ENCODE results near the gene KLHL30.

Gene KLHL30

GRCh38 chr2:238129166-238130010, 9.1 kb upstream of the KLHL30 start:
- ATAC-seq, result no peak
- TF ChIP-seq BACH2 (CRISPR knock-in tag; IDR thresholded peaks at IDR 0.05; ENCODE audit: borderline replicate concordance), result no peak
- TF ChIP-seq ISL1 (CRISPR knock-in tag; IDR thresholded peaks at IDR 0.05), result no peak
- TF ChIP-seq, protein P1, sequence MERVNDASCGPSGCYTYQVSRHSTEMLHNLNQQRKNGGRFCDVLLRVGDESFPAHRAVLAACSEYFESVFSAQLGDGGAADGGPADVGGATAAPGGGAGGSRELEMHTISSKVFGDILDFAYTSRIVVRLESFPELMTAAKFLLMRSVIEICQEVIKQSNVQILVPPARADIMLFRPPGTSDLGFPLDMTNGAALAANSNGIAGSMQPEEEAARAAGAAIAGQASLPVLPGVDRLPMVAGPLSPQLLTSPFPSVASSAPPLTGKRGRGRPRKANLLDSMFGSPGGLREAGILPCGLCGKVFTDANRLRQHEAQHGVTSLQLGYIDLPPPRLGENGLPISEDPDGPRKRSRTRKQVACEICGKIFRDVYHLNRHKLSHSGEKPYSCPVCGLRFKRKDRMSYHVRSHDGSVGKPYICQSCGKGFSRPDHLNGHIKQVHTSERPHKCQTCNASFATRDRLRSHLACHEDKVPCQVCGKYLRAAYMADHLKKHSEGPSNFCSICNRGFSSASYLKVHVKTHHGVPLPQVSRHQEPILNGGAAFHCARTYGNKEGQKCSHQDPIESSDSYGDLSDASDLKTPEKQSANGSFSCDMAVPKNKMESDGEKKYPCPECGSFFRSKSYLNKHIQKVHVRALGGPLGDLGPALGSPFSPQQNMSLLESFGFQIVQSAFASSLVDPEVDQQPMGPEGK (CRISPR knock-in tag; IDR thresholded peaks at IDR 0.05; ENCODE audit: borderline replicate concordance), result no peak
- TF ChIP-seq, protein P2, sequence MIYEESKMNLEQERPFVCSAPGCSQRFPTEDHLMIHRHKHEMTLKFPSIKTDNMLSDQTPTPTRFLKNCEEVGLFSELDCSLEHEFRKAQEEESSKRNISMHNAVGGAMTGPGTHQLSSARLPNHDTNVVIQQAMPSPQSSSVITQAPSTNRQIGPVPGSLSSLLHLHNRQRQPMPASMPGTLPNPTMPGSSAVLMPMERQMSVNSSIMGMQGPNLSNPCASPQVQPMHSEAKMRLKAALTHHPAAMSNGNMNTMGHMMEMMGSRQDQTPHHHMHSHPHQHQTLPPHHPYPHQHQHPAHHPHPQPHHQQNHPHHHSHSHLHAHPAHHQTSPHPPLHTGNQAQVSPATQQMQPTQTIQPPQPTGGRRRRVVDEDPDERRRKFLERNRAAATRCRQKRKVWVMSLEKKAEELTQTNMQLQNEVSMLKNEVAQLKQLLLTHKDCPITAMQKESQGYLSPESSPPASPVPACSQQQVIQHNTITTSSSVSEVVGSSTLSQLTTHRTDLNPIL (CRISPR knock-in tag; IDR thresholded peaks at IDR 0.05; ENCODE audit: low read depth), result no peak
- no peak for TF ChIP-seq ESRRG (CRISPR knock-in tag; IDR thresholded peaks at IDR 0.05)
- TF ChIP-seq CSRNP3 (CRISPR knock-in tag; IDR thresholded peaks at IDR 0.05), result no peak
- TF ChIP-seq GLIS3 (CRISPR knock-in tag; IDR thresholded peaks at IDR 0.05), result no peak
- TF ChIP-seq ZFP30 (CRISPR knock-in tag; IDR thresholded peaks at IDR 0.05), result no peak
- TF ChIP-seq OSR1 (CRISPR knock-in tag; IDR thresholded peaks at IDR 0.05), result no peak
- no peak for TF ChIP-seq TOX (CRISPR knock-in tag; IDR thresholded peaks at IDR 0.05; ENCODE audit: borderline replicate concordance)
- TF ChIP-seq PPARA (CRISPR knock-in tag; IDR thresholded peaks at IDR 0.05; ENCODE audit: borderline replicate concordance), result no peak
- TF ChIP-seq POU6F1 (CRISPR knock-in tag; IDR thresholded peaks at IDR 0.05; ENCODE audit: borderline replicate concordance, low read depth), result no peak
- TF ChIP-seq ZNF8 (CRISPR knock-in tag; IDR thresholded peaks at IDR 0.05), result no peak
- no peak for TF ChIP-seq RARB (CRISPR knock-in tag; IDR thresholded peaks at IDR 0.05)

GRCh38 chr2:238130111-238130695, 8.3 kb upstream of the KLHL30 start:
- no peak for ATAC-seq
- TF ChIP-seq TCF4 (CRISPR knock-in tag; IDR thresholded peaks at IDR 0.05; ENCODE audit: borderline replicate concordance), result no peak

DNA sequence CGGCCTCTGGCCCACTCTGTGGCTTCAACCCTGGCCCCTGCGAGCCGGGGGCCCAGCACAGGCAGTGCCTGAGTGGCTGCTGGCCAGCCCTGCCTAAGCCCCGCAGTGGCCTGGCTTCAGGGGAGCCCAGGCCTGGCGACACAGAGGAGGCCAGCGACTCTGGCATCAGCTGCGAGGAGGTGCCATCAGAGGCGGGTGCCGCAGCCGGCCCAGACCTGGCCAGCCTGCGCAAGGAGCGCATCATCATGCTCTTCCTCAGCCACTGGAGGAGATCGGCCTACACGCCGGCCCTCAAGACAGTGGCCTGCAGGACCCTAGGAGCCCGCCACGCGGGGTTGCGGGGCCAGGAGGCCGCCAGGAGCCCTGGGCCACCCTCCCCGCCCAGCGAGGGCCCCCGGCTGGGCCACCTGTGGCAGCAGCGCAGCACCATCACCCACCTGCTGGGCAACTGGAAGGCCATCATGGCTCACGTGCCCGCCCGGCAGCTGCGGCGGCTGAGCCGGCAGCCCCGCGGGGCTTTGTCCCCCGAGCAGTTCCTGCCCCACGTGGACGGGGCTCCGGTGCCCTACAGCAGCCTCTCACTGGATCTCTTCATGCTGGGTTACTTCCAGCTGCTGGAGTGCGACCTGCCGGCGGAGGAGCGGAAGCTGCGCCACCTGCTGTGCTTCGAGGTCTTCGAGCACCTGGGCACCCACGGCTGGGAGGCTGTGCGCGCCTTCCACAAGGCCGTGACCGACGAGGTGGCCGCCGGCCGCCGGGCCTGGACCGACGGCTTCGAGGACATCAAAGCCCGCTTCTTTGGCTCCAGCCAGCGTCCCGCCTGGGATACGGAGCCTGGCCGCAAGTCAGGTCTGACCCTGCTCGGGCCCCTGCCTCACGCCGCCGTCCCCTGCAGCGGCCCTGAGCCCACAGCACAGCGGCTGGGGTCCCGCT, 7.5 kb upstream of the KLHL30 start:
- no peak for ATAC-seq
- TF ChIP-seq RARB (CRISPR knock-in tag; IDR thresholded peaks at IDR 0.05) (no peak), ZFP3 (CRISPR knock-in tag; IDR thresholded peaks at IDR 0.05) (no peak), GLIS3 (CRISPR knock-in tag; IDR thresholded peaks at IDR 0.05) (no peak), CSRNP3 (CRISPR knock-in tag; IDR thresholded peaks at IDR 0.05) (no peak), ZFP30 (CRISPR knock-in tag; IDR thresholded peaks at IDR 0.05) (no peak), OSR1 (CRISPR knock-in tag; IDR thresholded peaks at IDR 0.05) (no peak), ZNF70 (CRISPR knock-in tag; IDR thresholded peaks at IDR 0.05) (no peak), ZNF8 (CRISPR knock-in tag; IDR thresholded peaks at IDR 0.05) (no peak), TOX (CRISPR knock-in tag; IDR thresholded peaks at IDR 0.05; ENCODE audit: borderline replicate concordance) (no peak), ISL1 (CRISPR knock-in tag; IDR thresholded peaks at IDR 0.05) (no peak), TCF4 (CRISPR knock-in tag; IDR thresholded peaks at IDR 0.05; ENCODE audit: borderline replicate concordance) (no peak), ZC3H10 (CRISPR knock-in tag; IDR thresholded peaks at IDR 0.05) (no peak), BACH2 (CRISPR knock-in tag; IDR thresholded peaks at IDR 0.05; ENCODE audit: borderline replicate concordance) (no peak)
- TF ChIP-seq, protein P3, sequence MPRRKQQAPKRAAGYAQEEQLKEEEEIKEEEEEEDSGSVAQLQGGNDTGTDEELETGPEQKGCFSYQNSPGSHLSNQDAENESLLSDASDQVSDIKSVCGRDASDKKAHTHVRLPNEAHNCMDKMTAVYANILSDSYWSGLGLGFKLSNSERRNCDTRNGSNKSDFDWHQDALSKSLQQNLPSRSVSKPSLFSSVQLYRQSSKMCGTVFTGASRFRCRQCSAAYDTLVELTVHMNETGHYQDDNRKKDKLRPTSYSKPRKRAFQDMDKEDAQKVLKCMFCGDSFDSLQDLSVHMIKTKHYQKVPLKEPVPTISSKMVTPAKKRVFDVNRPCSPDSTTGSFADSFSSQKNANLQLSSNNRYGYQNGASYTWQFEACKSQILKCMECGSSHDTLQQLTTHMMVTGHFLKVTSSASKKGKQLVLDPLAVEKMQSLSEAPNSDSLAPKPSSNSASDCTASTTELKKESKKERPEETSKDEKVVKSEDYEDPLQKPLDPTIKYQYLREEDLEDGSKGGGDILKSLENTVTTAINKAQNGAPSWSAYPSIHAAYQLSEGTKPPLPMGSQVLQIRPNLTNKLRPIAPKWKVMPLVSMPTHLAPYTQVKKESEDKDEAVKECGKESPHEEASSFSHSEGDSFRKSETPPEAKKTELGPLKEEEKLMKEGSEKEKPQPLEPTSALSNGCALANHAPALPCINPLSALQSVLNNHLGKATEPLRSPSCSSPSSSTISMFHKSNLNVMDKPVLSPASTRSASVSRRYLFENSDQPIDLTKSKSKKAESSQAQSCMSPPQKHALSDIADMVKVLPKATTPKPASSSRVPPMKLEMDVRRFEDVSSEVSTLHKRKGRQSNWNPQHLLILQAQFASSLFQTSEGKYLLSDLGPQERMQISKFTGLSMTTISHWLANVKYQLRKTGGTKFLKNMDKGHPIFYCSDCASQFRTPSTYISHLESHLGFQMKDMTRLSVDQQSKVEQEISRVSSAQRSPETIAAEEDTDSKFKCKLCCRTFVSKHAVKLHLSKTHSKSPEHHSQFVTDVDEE (CRISPR knock-in tag; IDR thresholded peaks at IDR 0.05), result no peak
- TF ChIP-seq, protein P2 (CRISPR knock-in tag; IDR thresholded peaks at IDR 0.05; ENCODE audit: low read depth), result no peak

All from SK-N-SH treated with all-trans-retinoic acid at 6 μM for 48 hours (cell line).